Stimulated activated CD8-positive, alpha-beta memory T cell treated with anti-CD3 and anti-CD28 coated beads, Interleukin-12 subunit alpha, Interleukin-12 subunit beta, amount 100 ng/mL, for 4 hours (primary cell): Measurements from ENCODE around the gene PLCB1.

Experiments
- DNase-seq: peaks from one replicate; pipeline ENCODE4 v3.0.0-alpha.2; 2020; ENCODE audit warnings: low read depth

Gene PLCB1

DNA sequence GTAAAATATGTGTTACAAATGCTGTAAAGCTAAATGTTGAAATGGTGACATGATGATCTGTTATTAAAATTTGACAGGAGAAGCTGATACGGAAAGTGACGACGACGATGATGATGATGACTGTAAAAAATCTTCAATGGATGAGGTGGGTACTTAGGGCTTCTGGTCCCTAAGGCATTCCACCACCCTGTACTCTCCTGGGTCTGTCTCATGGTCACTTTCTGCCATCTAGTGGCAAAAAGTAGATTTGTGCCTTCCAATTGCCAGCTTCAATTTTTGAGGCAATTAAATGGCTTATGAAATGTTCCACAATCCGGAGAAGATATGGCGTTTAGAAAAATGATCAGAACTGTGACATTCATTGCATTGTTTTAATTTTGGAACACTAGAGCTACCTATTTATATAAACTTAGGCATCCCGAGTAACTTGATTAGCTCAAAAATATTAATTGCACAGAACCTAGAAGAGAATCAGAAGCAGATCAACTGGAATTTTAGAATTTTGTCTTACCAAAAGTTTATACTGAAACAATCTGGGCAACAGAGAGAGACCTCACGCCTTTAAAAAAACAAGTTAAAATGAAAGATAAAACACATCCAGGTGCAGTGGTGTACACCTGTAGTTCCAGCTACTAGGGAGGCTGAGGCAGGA lies 590.3 kb downstream of the PLCB1 start:
- DNase-seq, result no peak

DNA sequence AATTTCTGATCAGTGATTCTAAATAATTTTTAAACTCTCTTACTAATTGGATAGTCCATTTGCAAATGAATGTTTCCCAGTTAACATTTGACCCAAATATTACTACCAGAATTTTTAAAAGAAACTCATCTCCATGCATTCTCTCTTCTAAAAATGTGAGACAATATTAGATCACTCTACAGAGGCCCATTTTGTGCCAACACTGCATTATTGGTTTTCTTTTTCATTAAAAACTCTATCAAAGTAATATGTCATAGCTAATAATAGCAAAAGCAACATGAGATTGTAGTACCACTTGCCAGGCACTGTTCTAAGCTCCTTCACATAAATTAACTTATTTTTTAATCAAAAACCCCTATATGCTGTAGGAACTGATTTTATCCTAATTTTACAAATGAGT lies 591.2 kb downstream of the PLCB1 start:
- no peak for DNase-seq

DNA sequence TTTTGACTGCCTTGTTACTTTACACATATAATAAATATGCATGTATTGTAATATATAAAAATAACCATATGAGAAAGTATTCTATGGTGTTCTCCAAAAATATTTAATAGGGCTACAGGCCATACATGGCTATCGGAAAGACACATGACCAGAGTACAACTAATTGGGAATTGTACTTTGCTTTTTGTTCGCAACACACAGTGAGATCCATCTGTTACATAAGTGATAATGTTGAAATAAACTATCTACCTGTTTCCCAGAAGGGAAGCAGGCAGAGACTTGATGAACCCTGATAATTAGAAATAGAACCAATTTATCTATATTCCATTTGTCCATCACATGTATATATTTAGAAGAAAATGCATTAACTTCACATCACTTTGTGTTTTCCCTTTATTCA lies 592.8 kb downstream of the PLCB1 start:
- DNase-seq, result no peak

DNA sequence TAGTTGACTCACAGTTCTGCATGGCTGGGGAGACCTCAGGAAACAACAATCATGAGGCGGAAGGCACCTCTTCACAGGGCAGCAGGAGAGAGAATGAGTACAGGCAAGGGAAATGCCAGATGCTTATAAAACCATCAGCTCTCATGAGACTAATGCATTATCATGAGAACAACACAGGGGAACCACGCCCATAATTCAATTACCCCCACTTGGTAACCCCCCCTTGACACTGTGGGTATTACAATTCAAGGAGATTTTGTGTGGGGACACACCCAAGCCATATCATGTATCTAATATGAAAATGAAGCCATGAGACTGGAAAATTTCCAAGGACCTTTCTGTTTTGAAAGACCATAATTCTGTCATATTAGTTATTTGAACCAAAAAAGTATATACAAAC lies 594.4 kb downstream of the PLCB1 start:
- no peak for DNase-seq

DNA sequence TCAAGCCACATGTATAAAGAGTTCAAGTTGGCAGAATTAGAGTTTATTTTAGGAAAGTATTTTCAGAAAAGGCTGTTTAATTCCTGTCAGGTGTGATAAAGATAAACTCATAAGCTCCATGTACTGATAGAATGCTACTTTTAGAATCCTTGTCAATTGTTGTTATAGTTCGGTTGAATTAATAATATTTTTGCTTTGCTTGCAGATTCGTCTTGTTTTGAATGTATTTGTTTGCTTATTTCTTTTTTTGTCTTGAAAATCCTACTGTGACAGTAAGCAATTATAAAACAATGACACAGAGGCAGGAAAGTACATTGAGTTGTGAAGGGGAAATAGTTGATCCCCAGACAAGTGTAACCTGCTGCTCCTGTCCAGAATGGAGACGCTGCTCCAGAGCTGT lies 602.9 kb downstream of the PLCB1 start:
- DNase-seq, result no peak

DNA sequence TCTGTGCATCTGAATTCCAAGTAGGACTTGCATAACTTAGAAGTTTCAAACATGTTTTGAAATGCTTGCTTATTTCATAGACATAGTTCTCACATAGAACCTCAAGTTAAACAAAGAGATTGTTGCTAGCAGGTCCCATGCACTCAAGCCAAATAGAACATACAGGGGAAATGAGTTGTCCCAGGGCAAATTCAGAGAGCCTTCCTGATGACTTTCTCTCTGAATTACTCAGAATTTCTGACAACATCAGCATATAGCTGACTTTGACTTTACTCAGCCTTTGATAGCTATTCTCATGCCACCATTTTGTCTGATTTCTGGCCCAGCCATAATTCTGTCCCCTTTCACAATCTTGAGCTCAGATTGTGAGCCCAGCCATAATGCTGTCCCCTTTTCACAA lies 603.6 kb downstream of the PLCB1 start:
- no peak for DNase-seq

DNA sequence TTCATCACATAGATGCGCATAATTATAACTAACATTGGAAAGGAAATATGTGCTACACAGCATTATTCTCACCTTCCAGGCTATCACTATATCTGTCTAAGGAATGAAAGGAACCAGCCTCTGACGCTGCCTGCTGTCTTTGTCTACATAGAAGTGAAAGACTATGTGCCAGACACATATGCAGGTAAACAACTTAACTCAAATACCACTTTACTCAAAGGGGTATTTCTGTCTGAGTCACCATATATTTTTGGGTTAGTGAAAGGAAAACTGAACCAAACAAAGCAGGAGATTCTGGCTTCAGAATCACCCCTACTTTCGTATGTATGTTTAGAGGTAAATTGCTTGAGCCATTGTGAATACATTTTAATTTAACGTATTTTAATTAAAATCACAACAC lies 608.2 kb downstream of the PLCB1 start:
- no peak for DNase-seq

DNA sequence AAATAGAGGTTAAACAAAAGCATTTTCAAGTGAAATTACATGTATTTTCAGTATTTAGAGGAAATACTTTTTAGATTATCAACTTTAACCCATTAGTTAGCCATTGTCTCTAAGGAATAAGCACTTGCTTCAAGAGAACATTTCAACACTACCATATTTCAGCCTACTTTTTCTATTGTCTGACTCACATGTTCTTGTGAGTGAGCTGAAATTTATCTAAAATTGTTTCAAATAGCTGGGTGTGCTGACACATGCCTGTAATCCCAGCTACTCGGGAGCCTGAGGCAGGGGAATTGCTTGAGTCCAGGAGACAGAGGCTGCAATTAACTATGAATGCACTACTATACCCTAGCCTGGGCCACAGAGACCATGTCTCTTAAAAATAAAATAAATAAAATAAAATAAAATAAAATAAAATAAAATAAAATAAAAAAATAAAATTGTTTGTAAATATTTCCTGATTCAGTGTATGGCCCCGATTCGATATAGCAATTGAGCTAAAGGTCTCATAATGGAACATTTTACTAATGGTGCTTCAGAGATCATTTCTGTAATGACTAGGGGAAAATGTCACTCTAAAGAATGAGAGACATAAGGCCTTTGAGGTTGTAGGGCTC lies 612.3 kb downstream of the PLCB1 start:
- no peak for DNase-seq

DNA sequence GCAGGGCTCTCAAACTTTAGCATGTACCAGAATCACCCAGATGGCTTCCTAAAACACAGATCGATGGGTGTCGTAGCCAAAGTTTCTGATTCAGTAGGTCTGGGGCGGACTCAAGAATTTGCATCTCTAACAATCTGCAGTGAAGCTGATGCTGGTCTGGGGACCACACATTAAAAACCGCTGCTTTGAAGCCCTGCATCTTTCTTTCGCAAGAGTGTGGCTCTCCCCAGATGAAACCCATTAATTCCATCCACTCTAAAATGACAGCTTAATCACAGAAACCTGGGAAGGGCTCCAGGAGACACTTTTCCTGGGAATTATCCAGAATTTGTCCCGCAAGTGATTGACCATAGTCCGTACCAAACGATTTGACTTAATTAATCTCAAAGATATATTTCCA lies 617.0 kb downstream of the PLCB1 start:
- no peak for DNase-seq

DNA sequence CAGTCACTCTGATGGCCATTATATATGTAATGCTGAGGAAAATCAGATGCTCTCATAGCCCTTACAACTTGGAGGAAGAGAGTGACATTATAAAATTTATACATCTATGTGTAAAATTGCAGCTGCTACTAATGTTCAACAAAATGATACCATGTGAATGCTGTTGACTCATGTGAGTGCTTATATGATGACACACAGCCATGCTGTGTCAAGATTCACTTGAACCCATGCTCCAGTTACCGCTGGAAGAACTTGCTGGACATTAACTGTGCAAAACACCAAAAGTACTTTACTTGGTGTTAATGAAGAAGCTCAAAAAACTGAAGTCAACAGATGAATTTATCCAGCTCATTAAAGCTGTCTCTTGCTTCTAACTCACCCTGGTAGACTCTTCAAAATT lies 617.9 kb downstream of the PLCB1 start:
- DNase-seq, result no peak

DNA sequence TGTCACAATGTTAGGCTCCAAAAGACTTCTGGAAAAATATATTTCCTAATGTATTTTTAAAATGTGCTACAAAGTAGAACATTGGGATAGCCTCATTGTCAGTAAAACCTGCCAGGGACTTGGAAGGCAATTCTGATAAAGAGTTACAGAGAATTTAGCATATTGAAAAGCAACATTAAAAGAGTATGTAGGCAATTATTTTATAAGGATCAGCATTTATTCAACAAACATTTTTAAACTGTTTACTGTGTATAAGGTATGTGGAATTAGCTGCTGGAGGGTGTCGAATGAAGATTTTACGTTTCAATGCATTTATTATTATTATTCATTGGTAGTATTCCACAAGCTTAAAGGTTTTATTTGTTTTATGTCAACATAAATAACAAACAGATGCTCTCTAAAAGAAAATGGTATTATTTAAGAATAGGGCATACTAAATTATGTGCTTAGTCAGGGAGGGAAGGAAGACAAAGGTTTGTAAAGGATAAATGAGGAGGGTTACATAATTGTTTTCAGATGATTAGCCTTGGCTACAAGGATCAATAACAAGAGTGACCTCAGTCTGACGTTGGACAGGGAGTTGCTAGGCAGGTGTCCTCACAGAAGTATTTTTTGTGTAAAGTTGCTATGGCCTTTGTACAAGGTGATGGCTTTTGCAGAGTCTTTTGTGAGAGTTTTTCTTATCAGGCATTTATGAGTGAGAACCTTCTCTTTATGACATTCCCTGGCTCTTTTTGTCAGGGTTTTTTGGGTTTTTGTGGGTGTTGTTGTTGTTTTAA lies 623.5 kb downstream of the PLCB1 start:
- no peak for DNase-seq

DNA sequence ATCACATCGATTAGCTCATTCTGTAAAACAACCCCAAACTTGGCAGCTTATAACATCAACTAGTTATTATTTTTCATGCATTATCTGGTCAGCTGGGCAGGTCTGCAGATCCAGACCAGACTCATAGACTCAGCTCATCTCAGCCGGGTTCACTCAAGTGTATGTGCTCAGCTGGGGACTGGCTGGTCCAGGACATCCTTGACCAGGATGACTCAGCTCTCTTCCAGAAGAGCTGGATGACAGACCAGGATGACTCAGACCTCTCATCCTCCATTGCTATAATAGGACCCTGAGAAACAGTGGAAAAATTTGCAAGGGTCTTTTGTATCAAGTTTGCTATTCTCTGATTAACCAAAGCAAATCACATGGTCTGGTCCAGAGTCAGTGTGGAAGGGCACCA lies 624.3 kb downstream of the PLCB1 start:
- no peak for DNase-seq

DNA sequence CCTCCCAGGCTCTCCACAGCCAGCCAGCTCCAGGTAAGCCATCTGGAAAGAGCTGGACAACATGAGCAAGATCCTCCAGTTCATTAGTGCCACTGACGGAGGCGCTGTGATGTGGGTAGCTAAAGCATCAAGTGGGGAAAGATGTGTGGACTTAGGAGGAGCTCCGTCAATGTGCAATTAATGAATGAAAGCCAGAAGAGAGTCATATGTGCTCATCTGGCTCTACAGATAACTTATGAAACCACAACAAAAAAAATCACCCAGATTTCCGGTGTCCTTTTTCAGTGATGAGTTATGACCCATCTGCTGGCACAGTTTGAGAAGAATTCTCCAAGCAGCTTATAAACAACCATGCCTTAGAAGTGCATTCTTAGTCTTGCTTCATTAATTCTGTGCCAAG lies 625.1 kb downstream of the PLCB1 start:
- DNase-seq, result no peak

DNA sequence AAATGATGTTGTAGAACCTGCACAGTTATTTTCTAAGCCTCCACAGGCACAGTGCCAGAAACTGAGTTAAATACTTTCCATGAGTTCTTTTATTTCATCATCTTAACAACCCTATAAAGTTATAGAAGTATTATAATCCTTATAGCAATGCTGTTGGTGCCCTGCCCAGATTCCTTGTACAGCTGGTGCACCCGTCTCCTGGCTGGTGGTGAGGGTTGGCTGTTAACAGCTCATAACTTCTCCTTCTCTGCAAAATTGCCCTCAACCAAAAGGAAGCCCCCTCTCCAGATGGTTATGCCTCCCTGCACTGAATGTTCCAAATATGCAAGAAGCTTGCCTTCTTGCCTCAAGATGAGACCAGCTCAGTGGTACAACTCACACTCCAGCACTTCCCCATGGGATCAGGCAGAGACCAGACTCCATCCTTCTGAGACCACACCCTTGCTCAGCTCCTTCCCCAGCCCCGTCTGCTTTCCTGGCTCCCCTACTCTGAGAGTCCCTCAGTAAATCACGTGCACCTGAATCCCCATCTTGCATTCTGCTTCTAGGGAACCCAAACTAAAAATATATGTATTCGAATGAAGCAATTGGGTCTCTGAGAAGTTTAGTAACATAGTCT lies 632.4 kb downstream of the PLCB1 start:
- DNase-seq, result no peak

DNA sequence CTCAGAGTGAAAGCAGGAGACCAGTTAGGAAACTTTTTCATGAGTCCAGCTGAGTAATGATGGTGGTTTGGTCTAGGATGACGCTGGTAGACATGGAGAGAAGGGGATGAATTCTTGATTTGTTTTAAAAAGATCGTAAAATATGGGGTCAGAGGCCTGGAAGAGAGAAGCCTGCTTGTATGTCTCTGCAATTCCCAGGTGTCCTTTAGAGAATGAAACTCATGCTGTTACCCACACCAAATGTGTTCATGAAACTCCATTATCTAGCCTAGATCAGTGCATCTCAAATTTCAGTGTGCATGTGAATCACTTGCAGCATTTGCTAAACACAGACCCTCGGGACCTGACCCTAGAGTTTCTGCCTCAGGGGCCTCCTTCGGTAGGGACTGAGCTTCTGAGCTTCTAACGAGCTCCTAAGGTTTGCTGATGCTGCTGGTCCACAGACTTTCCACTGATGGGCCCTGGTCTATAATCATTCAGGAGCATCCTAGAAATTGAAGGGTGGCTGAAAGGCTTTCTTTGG lies 634.9 kb downstream of the PLCB1 start:
- no peak for DNase-seq

DNA sequence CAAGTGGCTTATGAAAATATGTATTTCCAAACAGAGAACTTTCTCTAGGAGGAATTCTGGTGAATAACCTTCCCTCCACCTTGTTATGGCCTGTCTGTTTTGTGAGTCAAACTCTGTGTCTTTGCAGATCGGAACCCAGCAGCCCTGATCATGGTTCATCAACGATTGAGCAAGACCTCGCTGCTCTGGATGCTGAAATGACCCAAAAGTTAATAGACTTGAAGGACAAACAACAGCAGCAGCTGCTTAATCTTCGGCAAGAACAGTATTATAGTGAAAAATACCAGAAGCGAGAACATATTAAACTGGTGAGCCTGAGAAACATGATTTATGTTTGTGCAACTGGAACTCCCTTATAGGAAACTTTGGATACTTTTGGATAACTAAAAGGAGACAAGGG lies 642.3 kb downstream of the PLCB1 start:
- DNase-seq, result no peak

DNA sequence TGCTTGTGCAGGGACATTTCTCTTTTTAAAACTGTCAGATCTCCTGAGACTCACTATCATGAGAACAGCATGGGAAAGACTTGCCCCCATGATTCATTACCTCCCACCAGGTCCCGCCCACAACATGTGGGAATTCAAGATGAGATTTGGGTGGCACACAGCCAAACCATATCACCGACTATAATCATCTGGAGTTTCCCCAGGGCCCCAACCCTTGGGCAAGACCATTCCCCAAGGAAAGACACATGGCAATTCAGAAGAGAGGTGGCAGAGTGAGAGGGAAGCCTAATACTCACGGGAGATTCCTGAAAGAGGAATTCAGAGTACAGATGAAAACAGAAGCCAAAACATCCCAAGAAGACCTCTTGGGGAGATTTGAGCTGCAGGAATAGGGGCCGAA lies 645.8 kb downstream of the PLCB1 start:
- no peak for DNase-seq

DNA sequence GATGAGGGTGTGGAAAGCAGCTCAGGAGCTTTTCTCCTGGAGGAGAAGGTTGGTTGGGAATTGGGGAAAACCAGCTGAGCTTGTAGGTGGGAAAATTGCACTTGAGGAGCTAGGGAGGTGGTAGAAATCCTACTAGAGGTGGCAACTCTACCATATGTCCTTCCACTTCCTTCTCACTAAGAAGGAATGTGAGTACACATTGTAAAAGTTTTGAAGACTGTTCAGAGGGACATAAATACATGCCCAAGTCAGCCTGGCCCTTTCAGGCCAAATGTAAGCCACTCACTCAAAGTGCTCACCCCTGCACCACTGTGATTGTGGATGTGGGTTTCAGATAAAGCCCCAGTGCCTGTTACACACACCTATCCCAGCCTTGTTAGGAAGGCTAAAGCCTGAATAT lies 646.3 kb downstream of the PLCB1 start:
- DNase-seq, result no peak

DNA sequence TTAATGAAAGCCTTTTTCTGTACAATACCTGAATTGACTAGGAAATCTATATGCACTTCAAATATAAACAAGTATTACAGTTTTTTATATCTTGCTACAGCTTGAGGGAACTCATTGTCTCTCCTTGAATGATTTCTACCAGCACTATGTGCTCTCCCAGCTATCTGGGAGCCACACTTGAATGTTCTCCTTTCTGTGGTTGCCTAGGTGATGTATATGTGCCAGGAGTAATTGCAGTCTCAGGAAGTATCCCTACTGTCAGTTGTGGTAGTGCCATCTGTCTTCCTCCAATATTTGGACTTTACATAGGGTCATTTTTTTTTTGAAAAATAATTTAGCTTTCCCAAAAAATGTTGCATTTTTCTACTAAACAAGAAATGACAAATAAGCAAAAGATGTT lies 648.8 kb downstream of the PLCB1 start:
- DNase-seq, result no peak

DNA sequence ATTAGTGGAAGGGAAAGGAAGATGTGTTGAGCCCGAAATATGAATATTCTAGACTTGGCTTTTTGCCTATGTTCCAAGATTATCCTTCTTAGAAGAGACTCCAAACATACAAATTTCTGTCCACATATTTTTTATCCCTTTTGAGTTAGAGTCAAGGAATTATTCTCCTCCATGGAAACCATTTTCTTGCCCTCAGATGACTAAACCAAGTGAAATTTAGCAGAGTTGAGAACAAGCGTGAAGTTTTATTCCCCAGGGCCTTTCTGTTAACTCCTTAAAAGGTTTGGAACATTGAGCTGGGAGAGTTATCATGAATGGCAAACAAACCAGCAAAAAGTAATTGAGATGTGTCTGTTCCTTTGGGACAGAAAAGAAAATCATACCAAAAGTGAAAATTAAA lies 650.7 kb downstream of the PLCB1 start:
- DNase-seq, result no peak

DNA sequence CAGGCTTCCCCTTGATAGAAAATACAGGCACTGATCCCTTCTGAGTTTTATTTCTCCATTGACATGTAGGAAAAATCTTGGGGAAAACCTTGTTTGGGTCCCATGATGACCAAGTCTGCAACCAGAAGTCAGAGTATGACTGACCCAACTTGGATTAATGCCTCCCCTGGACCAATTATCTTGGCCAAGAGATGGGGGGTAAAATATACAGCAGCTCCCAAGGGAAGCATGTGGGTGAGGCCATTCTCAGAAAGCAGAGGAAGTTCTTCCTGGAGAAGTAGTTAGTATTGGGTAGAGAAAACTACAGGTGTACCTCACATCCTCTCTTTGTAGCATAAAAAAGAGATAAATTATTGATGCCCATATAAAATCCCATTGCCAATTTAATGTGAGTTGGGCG lies 651.7 kb downstream of the PLCB1 start:
- DNase-seq, result no peak

DNA sequence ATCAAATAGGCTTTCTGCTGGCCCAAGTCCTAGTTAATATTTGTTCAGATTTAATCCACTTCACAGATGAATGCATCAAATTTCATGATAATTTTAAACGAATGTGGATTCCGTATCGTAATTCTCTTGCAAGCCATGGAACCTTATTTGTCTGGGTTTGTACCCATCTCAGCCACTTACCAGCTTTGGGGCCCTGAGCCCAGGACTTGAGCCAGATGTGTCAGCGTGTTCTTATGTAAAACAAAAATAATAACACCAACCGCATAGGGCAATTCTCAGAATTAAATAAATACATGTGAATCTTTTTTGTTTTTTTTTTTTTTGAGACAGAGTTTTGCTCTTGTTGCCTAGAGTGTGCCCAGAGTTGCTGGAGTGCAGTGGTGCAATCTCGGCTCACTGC lies 654.3 kb downstream of the PLCB1 start:
- no peak for DNase-seq

DNA sequence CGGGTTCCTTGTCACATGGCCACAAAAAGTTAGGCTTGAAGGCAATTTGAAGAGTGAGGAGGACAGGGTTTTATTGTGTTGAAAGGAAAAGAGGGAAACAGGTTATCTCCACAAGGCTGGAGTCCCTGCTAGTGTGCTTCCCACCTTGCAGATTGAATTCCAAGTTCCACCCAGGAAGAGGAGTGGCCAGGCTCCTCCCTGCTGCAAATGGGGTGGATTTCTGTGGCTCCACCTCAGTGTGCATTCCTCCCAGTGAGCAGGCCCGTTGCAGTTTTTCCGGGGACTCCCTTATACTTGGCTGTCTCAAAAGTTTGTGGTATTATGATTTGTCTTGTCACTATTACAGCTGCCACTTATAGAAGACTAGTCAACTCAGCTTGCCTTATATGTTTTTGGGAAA lies 655.0 kb downstream of the PLCB1 start:
- DNase-seq, result no peak
